ENCODE results near the gene GALNT14. TPM values are rescaled to one million over a fixed set of nuclear protein-coding genes. Genes with fewer than 3 reads are reported as not detected.

Gene GALNT14
- total and polyA plus RNA-seq, 10 of the 15 experiments (the other 5 are each of a cell fraction or from before 2014, with no cell fraction given) = 3.7 to 17.8 (median 6.0) TPM

GRCh38 chr2:30968660-30969397 lies 169.4 kb downstream of the GALNT14 start:
- Histone ChIP-seq H2AFZ (ENCODE audit: control insufficient read depth, low read depth, low read length) (no peak overlapping the region), H3K4me3 (no peak overlapping the region), H3K79me2 (ENCODE audit: control insufficient read depth, insufficient read depth, low read length) (no peaks in the 10 kb centered on the region), H3K27ac (ENCODE audit: control insufficient read depth, insufficient read depth) (no peak overlapping the region), H3K9ac (ENCODE audit: control insufficient read depth, insufficient read depth, low read length) (no peak overlapping the region), H3K27me3 (replicated peaks in 1 of 2; ENCODE audit: control insufficient read depth in 2 of 2, insufficient read depth in 2 of 2, low read length in 1 of 2) (no peaks in the 10 kb centered on the region; a peak in 3 of 4 replicates), H3K9me3 (replicated peaks; ENCODE audit: control insufficient read depth, insufficient read depth, low read length) (no peaks in the 10 kb centered on the region), H3K4me2 (ENCODE audit: control insufficient read depth, insufficient read depth) (no peak overlapping the region), H3K4me1 (ENCODE audit: control insufficient read depth, insufficient read depth, low read length) (no peaks in the 10 kb centered on the region), H3K36me3 (ENCODE audit: control insufficient read depth in 2 of 2, insufficient read depth in 2 of 2, low read length in 1 of 2) (no peaks in the 10 kb centered on the region; a peak in 2 of 4 replicates), H4K20me1 (ENCODE audit: control insufficient read depth, insufficient read depth) (no peaks in the 10 kb centered on the region)
- intact Hi-C loops (cut with micrococcal nuclease; ENCODE audit: unreplicated experiment) = no loop called here
- BruUV-seq (replicated peaks) = no TSS peak
- in situ Hi-C loops (cut with MboI) = no loop called here
- SMC1A ChIA-PET (ENCODE audit: uncharacterized antibody, unreplicated experiment) = no interaction called here
- POLR2A ChIA-PET = interaction anchor here (0.6 kb wide), 1 partner anchor 167 kb away, joined by 5 read pairs; no protein-coding TSS in a partner anchor
- DNase-seq (ENCODE audit: low read depth, low spot score) (no peak), ATAC-seq (no peak), FAIRE-seq (no peak)
- CTCF ChIA-PET = no interaction called here
- WGBS (ENCODE audit: insufficient coverage, insufficient replicate concordance, low lambda C conversion rate, missing lambda C conversion rate) = 3% methylated on average over 4 of the region's 4 CpGs
- RAD21 ChIA-PET (ENCODE audit: unreplicated experiment) = no interaction called here
- no peak for TF ChIP-seq DPF2 (IDR thresholded peaks at IDR 0.05)
- no peak for TF ChIP-seq ZSCAN29 (IDR thresholded peaks at IDR 0.05)
- no peak for TF ChIP-seq HDAC6 (IDR thresholded peaks at IDR 0.05; ENCODE audit: unreplicated experiment)
- TF ChIP-seq REST (IDR thresholded peaks at IDR 0.05; ENCODE audit: low read depth, low read length) = no peak
- TF ChIP-seq SREBF2 (IDR thresholded peaks at IDR 0.05; ENCODE audit: low read length) = no peak
- no peak for TF ChIP-seq SUZ12 (IDR thresholded peaks at IDR 0.05; ENCODE audit: unreplicated experiment)
- no peak for TF ChIP-seq CEBPB (IDR thresholded peaks at IDR 0.05; ENCODE audit: borderline replicate concordance in 1 of 2, low read depth in 2 of 2, low read length in 2 of 2)
- TF ChIP-seq KAT2A (conservative IDR thresholded peaks at IDR 0.05; ENCODE audit: control insufficient read depth, low read depth, low read length) = no peak
- TF ChIP-seq LARP7 (IDR thresholded peaks at IDR 0.05) = no peak
- TF ChIP-seq KDM1A (IDR thresholded peaks at IDR 0.05; ENCODE audit: borderline replicate concordance) = no peak
- TF ChIP-seq BMI1 (IDR thresholded peaks at IDR 0.05; ENCODE audit: borderline replicate concordance) = no peak
- no peak for TF ChIP-seq CUX1 (IDR thresholded peaks at IDR 0.05; ENCODE audit: insufficient replicate concordance, low read depth, low read length)
- TF ChIP-seq ZNF384 (IDR thresholded peaks at IDR 0.05; ENCODE audit: borderline replicate concordance, low read depth, low read length) = no peak
- no peak for TF ChIP-seq NR2C2 (IDR thresholded peaks at IDR 0.05; ENCODE audit: borderline replicate concordance, control insufficient read depth, insufficient read length, low read depth)
- TF ChIP-seq HDGF (IDR thresholded peaks at IDR 0.05) = no peak
